C4-2B (cell line): ENCODE data around the gene RIMS1.

Experiments
- ZFX ChIP-seq: fragments of 450-650 bp; IDR thresholded peaks from 2 replicates; pipeline ENCODE4 v1.6.1; 2017
- TF ChIP-seq, protein P1 (sequence below): fragments of 450-650 bp; conservative IDR thresholded peaks from 2 replicates; pipeline ENCODE4 v1.5.1; 2017; ENCODE audit warnings: mild to moderate bottlenecking

DNA sequence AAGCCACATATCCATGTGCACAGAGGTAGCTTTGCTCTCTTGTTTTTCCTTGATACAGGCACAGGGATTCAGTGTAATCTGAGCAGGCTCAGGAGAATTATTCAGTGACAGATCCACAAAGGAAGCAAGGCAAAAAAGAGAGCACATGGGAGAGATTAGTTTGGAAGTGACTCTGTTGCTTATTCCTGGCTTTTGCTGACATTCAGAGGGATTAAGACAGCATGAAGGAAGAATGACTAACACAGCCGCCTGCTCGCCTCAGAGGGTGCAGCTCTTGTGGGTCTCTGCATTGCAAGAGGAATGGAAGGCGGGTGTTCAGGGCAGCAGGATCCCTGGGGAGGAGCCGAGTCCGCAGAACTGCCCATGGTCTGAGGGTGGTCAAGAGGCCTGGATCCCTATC is 532.1 kb downstream of the RIMS1 start:
- TF ChIP-seq, protein P1, sequence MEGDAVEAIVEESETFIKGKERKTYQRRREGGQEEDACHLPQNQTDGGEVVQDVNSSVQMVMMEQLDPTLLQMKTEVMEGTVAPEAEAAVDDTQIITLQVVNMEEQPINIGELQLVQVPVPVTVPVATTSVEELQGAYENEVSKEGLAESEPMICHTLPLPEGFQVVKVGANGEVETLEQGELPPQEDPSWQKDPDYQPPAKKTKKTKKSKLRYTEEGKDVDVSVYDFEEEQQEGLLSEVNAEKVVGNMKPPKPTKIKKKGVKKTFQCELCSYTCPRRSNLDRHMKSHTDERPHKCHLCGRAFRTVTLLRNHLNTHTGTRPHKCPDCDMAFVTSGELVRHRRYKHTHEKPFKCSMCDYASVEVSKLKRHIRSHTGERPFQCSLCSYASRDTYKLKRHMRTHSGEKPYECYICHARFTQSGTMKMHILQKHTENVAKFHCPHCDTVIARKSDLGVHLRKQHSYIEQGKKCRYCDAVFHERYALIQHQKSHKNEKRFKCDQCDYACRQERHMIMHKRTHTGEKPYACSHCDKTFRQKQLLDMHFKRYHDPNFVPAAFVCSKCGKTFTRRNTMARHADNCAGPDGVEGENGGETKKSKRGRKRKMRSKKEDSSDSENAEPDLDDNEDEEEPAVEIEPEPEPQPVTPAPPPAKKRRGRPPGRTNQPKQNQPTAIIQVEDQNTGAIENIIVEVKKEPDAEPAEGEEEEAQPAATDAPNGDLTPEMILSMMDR: no peak
- no peak for TF ChIP-seq ZFX
